ENCODE results near the gene ZC3H18. TPM values are rescaled to one million over a fixed set of nuclear protein-coding genes. Genes with fewer than 3 reads are reported as not detected.

Gene ZC3H18
- total RNA-seq, 2 experiments from 2014 or later = 72.0 to 72.7 TPM

DNA sequence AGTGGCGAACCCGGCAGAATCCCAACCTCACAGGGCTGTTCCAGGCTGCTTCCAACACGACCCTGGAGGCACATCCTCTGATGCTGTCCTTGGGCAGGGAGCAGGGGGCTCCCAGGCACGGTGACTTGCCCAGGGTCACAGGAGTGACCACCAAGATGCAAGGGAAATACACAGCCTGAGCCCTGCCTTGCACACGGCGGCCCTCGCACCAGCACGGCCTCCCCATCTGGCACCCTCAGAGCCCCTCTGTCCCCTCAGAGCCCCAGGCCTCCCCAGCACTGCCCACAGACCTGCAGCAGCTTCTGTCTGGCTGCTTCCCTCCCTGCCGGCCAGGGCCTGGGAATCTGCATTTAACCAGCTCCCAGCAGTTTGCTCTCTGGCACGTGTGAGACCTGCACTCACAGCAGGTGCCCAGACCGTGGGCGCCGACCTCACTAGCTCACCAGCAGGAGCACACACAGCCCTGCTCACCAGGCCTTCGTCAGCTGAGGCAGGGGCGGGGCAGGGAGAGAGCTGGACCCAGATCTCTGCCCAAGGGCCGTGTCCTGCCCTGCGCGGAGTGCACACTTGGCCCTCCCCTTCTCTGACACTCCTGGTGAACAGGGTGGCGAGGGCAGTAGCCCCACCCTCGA lies 29.7 kb upstream of the ZC3H18 start:
- CTCF ChIA-PET = no interaction called here

DNA sequence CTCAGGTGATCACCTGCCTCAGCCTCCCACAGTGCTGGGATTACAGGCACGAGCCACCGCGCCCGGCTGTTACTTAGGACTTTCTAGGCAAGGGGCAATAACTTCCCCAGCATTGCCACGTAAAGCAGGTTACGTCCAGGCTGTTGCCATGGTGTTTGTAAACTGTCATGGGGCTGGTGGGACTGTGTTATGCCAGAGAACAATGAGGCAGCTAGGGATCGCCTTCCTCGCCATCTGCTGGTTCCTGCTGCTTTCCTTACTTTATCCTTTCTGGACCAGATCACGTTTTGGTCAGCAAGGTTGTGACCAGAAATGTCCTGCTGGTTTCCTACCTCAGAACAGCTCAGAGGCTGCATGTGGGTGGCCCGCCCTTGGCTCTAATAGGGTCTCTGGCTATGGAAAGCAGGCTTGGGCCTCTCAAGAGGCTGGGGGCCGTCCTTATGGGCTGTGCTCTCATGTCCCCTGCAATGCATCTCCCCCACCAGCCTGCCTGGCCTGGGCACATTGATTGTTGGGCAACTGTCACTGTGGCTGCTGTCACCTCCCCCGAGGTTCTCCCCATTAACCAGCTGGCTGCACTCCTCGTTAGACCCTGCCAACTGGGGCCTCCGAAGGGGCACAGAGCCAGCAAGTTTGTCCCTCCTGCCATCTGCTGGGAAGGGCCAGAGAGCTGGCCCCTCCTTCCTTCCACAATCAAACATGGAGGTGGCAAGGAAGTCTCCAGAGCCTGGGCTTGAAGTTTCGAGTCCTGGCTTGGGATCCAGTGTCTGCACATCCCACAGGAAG lies 28.2 kb upstream of the ZC3H18 start:
- Mint-ChIP-seq H3K4me3 (no peak overlapping the region), H3K9me3 (peaks cover 16% of the 10 kb centered on the region), H3K36me3 (peaks cover 10% of the 10 kb centered on the region), H3K4me1 (ENCODE audit: low read depth) (no peaks in the 10 kb centered on the region), H3K27ac (no peak overlapping the region), H3K27me3 (peaks cover 1% of the 10 kb centered on the region)
- no peak for DNase-seq
- intact Hi-C loops (cut with micrococcal nuclease) = no loop called here
- POLR2A ChIA-PET = no interaction called here
- CTCF ChIA-PET = no interaction called here

More for the DNA sequence above, 29.7 kb upstream of the ZC3H18 start:
- DNase-seq = no peak
- Mint-ChIP-seq H3K4me1 (ENCODE audit: low read depth) (peaks cover 2% of the 10 kb centered on the region), H3K27me3 (peaks cover 1% of the 10 kb centered on the region), H3K36me3 (peaks cover 14% of the 10 kb centered on the region), H3K27ac (no peak overlapping the region), H3K9me3 (peaks cover 16% of the 10 kb centered on the region), H3K4me3 (no peak overlapping the region)
- POLR2A ChIA-PET = no interaction called here
- intact Hi-C loops (cut with micrococcal nuclease) = no loop called here

DNA sequence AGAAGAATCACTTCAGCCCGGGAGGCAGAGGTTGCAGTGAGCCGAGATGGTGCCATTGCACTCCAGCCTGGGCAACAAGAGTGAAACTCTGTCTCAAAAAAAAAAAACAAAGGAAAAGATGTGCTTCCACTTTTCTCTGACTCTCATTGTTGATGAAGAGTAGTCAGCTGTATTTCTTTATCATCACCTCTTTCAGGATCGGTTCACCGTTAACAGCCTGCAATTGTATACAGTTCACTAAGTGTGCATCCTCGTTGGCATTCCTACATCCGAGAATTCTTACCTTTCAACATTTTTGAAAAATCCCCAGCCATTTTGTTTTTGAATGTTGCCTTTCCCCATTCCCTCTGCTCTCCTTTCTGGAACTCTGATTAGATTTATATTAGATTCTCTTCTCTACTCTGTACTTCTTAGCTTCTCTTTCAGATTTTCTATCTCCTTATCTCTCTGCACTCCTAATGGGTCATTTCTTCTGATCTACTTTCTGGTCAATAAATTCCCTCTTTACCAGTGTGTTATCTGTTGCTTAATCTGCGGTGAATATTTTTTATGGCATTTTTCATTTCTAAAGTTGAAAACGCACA lies 26.9 kb upstream of the ZC3H18 start:
- no peaks in the 10 kb centered on the region for H3K4me1 Mint-ChIP-seq (ENCODE audit: low read depth)
- POLR2A ChIA-PET = no interaction called here
- H3K36me3 Mint-ChIP-seq = peaks cover 10% of the 10 kb centered on the region
- peaks cover 16% of the 10 kb centered on the region for H3K9me3 Mint-ChIP-seq
- no peak overlapping the region for H3K27ac Mint-ChIP-seq
- intact Hi-C loops (cut with micrococcal nuclease) = no loop called here
- no peak overlapping the region for H3K4me3 Mint-ChIP-seq
- DNase-seq = no peak
- CTCF ChIA-PET = no interaction called here
- peaks cover 1% of the 10 kb centered on the region for H3K27me3 Mint-ChIP-seq

DNA sequence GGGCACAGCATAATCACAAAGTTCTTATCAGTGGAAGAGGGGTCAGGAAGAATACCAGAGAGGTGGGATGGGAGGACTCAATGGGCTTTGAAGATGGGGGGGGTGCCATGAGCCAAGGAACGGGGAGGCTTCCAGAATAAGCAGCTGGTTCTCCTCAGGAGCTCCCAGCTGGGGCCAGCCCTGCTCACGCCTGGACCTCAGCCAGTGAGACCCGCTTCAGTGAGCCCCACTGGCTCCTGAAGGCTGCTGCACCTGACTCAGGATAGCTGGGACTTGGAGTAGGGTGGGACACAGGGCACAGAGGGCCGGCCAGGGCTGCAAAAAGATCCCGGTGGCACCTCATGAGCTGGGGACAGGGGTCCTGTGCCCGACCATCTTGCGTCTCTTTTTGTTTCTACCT lies 24.4 kb upstream of the ZC3H18 start:
- Mint-ChIP-seq H3K36me3 (peaks cover 10% of the 10 kb centered on the region), H3K27me3 (no peaks in the 10 kb centered on the region), H3K27ac (no peak overlapping the region), H3K4me3 (no peak overlapping the region), H3K9me3 (peaks cover 16% of the 10 kb centered on the region), H3K4me1 (ENCODE audit: low read depth) (peaks cover 11% of the 10 kb centered on the region)
- DNase-seq = no peak
- CTCF ChIA-PET = no interaction called here
- intact Hi-C loops (cut with micrococcal nuclease) = no loop called here
- POLR2A ChIA-PET = no interaction called here

DNA sequence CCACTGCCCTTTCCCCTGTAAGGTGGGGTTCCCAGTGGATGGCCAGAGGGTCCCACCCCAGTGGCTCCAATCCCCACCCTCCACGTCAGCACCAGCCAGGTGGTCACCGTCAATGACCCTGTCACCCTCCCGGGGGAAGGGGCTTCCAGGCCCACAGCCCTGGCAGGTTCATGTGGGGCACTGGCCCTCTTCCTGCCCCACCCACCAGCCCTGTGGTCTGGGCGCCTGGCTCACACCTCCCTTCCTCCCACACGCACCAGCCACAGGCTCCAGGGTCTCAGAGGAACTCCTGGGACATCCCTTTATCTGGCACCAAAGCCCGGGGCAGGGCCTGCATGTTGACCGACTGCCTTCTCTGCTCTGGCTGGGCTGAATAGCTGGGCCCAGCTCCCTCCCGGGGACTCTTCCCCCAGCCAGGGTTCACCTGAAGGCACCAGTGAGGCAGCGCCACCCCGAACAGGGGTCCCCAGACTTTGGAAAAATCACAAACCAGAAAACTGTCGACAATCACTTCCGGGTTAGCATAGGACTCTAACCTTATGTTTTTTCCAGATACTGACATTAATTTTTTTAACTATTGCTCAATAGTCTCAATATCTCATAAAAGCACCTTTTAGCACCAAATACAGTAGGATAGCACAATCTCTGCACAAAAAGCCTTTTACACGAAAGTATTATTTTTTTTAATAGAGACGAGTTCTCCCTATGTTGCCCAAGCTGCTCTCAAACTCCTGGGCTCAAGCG lies 21.9 kb upstream of the ZC3H18 start:
- no peaks in the 10 kb centered on the region for H3K27me3 Mint-ChIP-seq
- intact Hi-C loops (cut with micrococcal nuclease) = no loop called here
- H3K4me3 Mint-ChIP-seq = no peak overlapping the region
- CTCF ChIA-PET = no interaction called here
- peaks cover 11% of the 10 kb centered on the region for H3K4me1 Mint-ChIP-seq (ENCODE audit: low read depth)
- no peak for DNase-seq
- H3K9me3 Mint-ChIP-seq = peaks cover 7% of the 10 kb centered on the region
- peaks cover 4% of the 10 kb centered on the region for H3K36me3 Mint-ChIP-seq
- no peak overlapping the region for H3K27ac Mint-ChIP-seq
- POLR2A ChIA-PET = no interaction called here

DNA sequence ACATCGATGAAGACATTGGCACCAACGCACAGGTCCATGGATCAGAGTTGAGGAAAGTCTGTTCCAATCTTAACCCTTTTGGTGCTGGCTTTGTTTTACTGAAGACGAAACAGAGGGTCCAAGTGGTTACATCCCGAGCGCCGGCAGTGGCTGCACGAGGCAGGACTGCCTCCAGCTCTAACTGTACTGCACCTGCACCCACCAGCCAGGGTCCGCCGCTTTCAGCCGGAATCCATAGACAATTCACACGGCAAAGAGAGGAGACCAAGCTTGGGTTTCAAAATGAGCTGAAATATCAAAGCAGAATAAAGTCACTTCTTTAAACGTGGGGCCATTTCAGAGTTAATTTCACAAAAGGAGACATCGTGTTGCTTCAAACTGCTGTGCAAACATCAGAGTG lies 21.2 kb upstream of the ZC3H18 start:
- Mint-ChIP-seq H3K4me3 (no peak overlapping the region), H3K36me3 (no peaks in the 10 kb centered on the region), H3K4me1 (ENCODE audit: low read depth) (peaks cover 11% of the 10 kb centered on the region), H3K27me3 (no peaks in the 10 kb centered on the region), H3K9me3 (peaks cover under 1% of the 10 kb centered on the region), H3K27ac (no peak overlapping the region)
- CTCF ChIA-PET = interaction anchor here (1.3 kb wide), 1 partner anchor 12 kb away, joined by 3 read pairs; no protein-coding TSS in a partner anchor
- POLR2A ChIA-PET = no interaction called here
- DNase-seq = no peak
- intact Hi-C loops (cut with micrococcal nuclease) = no loop called here

DNA sequence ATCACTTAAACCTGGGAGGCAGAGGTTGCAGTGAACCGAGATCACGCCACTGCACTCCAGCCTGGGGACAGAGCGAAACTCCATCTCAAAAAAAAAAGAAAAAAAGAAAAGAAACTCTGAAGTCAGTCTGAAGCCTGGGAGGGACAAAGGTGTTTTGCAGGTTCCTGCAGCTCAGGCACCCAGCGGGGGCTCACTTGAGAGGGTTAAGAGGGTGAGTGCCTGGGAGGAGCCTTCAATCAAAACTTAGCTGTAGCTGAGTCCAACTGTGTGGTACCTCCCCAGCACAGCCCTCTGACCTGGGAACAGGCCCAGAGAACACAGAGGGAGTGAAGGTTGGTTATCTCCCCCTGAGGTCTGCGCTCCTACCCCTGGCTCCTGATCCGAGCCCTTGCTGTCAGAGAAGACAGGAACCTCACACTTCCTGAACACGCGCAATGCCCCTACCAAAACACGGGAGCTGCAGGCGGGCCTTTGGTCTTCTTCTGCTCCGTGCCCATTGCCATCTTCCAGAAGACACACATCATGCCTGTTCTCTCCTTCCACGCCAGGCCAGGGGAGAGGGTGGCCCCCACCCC lies 20.4 kb upstream of the ZC3H18 start:
- no peak for DNase-seq
- intact Hi-C loops (cut with micrococcal nuclease) = no loop called here
- H3K36me3 Mint-ChIP-seq = no peaks in the 10 kb centered on the region
- no peaks in the 10 kb centered on the region for H3K9me3 Mint-ChIP-seq
- peak overlapping the region; percentile 8 for H3K27ac Mint-ChIP-seq
- peak overlapping the region; percentile 32 for H3K4me3 Mint-ChIP-seq
- ChIA-PET POLR2A (no interaction called here), CTCF (interaction anchor here (0.7 to 1.3 kb wide), 4 partner anchors 9 to 112 kb away, joined by 3 to 4 read pairs (median 3); no protein-coding TSS in a partner anchor)
- no peaks in the 10 kb centered on the region for H3K27me3 Mint-ChIP-seq
- peaks cover 11% of the 10 kb centered on the region for H3K4me1 Mint-ChIP-seq (ENCODE audit: low read depth)

DNA sequence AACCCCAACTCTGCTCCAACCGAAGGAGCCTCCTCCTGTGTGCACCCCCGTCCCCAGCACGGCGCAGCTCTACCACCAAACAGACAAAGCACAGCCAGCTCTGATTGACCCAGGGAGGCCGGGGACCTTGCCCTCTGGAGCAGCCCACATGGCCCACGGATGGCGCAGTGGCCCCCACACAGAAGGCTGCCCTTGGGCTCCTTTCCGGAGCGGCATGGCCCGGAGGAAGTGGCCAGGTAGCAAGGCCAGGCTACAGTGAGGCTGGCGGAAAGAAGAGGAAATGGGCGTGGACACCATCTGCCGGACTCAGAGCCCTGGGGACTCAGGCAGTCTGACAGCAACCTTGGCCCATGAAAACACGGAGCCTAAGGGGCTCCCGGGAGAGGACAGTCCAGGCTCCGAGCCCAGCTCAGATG lies 19.9 kb upstream of the ZC3H18 start:
- POLR2A ChIA-PET = no interaction called here
- H3K27me3 Mint-ChIP-seq = no peaks in the 10 kb centered on the region
- peak; percentile 47 for DNase-seq
- no peaks in the 10 kb centered on the region for H3K36me3 Mint-ChIP-seq
- peak overlapping the region; percentile 8 for H3K27ac Mint-ChIP-seq
- intact Hi-C loops (cut with micrococcal nuclease) = no loop called here
- H3K4me3 Mint-ChIP-seq = peak overlapping the region; percentile 32
- peaks cover 11% of the 10 kb centered on the region for H3K4me1 Mint-ChIP-seq (ENCODE audit: low read depth)
- CTCF ChIA-PET = interaction anchor here (0.7 to 1.3 kb wide), 4 partner anchors 9 to 112 kb away, joined by 3 to 4 read pairs (median 3); no protein-coding TSS in a partner anchor
- no peaks in the 10 kb centered on the region for H3K9me3 Mint-ChIP-seq

DNA sequence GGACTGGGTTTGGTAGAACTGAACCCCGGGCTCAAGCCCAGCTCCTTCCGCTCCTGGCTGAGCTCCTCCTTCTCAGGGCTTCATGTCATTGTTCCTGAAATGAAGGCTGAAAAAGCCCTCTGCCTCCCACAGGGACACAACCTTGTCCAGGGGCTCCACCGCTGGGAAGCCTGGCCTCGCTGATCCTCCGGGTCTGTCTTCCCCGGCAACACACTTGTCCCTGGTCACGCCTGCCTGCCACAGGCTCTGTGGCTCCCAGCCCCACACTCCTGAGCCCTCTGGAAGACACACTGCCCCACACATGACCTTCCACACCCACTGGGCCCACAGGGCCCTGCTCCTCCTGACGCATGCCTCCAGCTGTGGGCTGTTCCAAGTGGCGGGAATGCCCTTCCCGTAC lies 18.0 kb upstream of the ZC3H18 start:
- H3K9me3 Mint-ChIP-seq = peaks cover 7% of the 10 kb centered on the region
- POLR2A ChIA-PET = no interaction called here
- no peak for DNase-seq
- peaks cover 2% of the 10 kb centered on the region for H3K27me3 Mint-ChIP-seq
- H3K4me3 Mint-ChIP-seq = no peak overlapping the region
- peaks cover 11% of the 10 kb centered on the region for H3K4me1 Mint-ChIP-seq (ENCODE audit: low read depth)
- H3K27ac Mint-ChIP-seq = no peak overlapping the region
- CTCF ChIA-PET = no interaction called here
- intact Hi-C loops (cut with micrococcal nuclease) = no loop called here
- no peaks in the 10 kb centered on the region for H3K36me3 Mint-ChIP-seq

DNA sequence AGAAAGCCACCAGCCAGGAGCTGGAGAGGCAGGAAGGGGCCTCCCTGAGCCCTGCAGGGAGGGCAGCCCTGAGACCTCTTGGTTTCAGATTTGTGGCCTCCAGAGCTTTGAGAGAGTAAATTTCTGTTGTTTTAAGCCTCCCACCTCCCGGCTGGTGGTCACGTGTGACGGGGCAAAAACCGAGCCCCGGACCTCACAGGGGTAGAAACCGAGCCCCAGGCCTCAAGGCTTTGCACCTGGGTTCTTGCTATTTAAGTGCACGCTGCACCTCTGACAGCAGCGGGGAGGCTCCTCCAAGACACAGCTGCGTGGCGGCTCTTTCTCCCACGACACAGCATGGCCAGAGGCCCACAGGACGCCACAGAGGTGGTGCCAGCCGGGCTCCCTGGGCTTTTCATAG lies 17.4 kb upstream of the ZC3H18 start:
- ChIA-PET CTCF (no interaction called here), POLR2A (no interaction called here)
- no peak overlapping the region for H3K27ac Mint-ChIP-seq
- H3K27me3 Mint-ChIP-seq = peaks cover 2% of the 10 kb centered on the region
- H3K36me3 Mint-ChIP-seq = no peaks in the 10 kb centered on the region
- H3K9me3 Mint-ChIP-seq = peaks cover 7% of the 10 kb centered on the region
- no peak overlapping the region for H3K4me3 Mint-ChIP-seq
- no peak for DNase-seq
- intact Hi-C loops (cut with micrococcal nuclease) = no loop called here
- H3K4me1 Mint-ChIP-seq (ENCODE audit: low read depth) = peaks cover 11% of the 10 kb centered on the region

DNA sequence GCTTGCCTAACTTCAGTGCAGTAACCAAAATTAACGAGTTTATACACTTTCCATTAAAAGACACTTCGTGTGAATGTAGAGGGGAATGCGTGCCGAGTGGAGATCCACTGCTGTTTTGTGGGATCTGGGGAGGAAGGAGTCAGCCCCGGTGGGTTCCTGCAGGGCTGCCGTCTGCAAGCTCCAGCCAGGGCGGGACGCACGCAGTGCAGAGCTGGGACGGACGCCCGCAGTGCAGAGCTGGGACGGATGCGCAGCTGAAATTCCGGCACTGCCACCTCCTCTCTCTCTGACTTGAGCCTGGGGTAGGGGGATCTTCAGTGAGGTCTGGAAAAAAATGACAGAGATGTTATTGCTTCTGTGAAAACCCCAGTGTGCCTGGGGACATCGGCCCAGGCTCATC lies 16.5 kb upstream of the ZC3H18 start:
- Mint-ChIP-seq H3K9me3 (peaks cover 7% of the 10 kb centered on the region), H3K36me3 (no peaks in the 10 kb centered on the region), H3K4me1 (ENCODE audit: low read depth) (peaks cover 11% of the 10 kb centered on the region), H3K27ac (no peak overlapping the region), H3K4me3 (no peak overlapping the region), H3K27me3 (peaks cover 2% of the 10 kb centered on the region)
- intact Hi-C loops (cut with micrococcal nuclease) = no loop called here
- no peak for DNase-seq
- ChIA-PET POLR2A (no interaction called here), CTCF (no interaction called here)

DNA sequence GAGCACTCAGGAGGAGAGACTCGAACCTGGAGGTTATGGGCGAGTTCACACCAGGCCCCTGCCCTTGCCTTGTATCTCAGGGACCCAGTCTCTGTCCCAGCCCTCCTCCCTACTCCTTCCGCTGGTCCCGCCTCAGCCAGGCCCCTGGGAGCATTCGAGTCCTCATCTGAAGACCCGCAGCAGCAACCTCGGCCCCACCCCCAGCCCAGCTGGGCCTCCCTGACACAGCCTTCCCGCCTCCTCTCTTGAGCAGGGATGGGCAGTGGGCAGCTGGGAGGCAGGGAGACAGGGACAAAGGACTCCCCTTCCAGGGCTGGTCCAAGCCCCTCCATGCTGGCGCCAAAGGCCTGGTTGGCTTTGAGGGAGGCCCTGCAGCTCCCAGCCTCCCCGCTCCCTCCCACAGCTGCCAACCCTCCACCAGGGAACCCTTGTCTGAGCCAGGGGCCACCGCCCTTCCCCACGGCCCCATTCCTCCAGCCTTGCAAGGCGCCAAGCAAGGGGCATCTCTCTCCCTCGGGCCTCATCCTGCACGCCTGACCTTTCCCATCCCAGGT lies 15.4 kb upstream of the ZC3H18 start:
- Mint-ChIP-seq H3K4me3 (no peak overlapping the region), H3K27me3 (peaks cover 6% of the 10 kb centered on the region), H3K27ac (no peak overlapping the region), H3K36me3 (no peaks in the 10 kb centered on the region), H3K4me1 (ENCODE audit: low read depth) (peaks cover 9% of the 10 kb centered on the region), H3K9me3 (peaks cover 7% of the 10 kb centered on the region)
- intact Hi-C loops (cut with micrococcal nuclease) = no loop called here
- ChIA-PET POLR2A (no interaction called here), CTCF (interaction anchor here (0.9 to 1.2 kb wide), 2 partner anchors 119 to 126 kb away, joined by 4 read pairs; no protein-coding TSS in a partner anchor)
- no peak for DNase-seq

Data from activated CD4-positive, alpha-beta memory T cell treated with anti-CD3 and anti-CD28 coated beads for 36 hours (primary cell).